ENCODE data around the gene SESTD1.

GRCh38 chr2:179266271-179266670, 1.6 kb upstream of the SESTD1 start:
- TF ChIP-seq ZC3H10 (CRISPR knock-in tag; IDR thresholded peaks at IDR 0.05) (no peak), PATZ1 (CRISPR knock-in tag; IDR thresholded peaks at IDR 0.05; ENCODE audit: borderline replicate concordance) (no peak), ARNTL (CRISPR knock-in tag; IDR thresholded peaks at IDR 0.05; ENCODE audit: borderline replicate concordance, low read depth) (no peak), ZFP30 (CRISPR knock-in tag; IDR thresholded peaks at IDR 0.05) (no peak), ISL1 (CRISPR knock-in tag; IDR thresholded peaks at IDR 0.05) (peak; percentile 85), RARB (CRISPR knock-in tag; IDR thresholded peaks at IDR 0.05) (no peak), CSDC2 (CRISPR knock-in tag; IDR thresholded peaks at IDR 0.05) (no peak), ZFP3 (CRISPR knock-in tag; IDR thresholded peaks at IDR 0.05) (no peak)

All from SK-N-SH treated with all-trans-retinoic acid at 6 μM for 48 hours (cell line).